Measurements from ENCODE around the gene ZNF787. TPM values are rescaled to one million over a fixed set of nuclear protein-coding genes. Genes with fewer than 3 reads are reported as not detected.

The ZNF787 gene
- total and polyA plus RNA-seq, 2 of the 13 experiments (the other 11 are each of a cell fraction or from before 2014, with no cell fraction given), result 15.1 to 42.8 TPM

DNA sequence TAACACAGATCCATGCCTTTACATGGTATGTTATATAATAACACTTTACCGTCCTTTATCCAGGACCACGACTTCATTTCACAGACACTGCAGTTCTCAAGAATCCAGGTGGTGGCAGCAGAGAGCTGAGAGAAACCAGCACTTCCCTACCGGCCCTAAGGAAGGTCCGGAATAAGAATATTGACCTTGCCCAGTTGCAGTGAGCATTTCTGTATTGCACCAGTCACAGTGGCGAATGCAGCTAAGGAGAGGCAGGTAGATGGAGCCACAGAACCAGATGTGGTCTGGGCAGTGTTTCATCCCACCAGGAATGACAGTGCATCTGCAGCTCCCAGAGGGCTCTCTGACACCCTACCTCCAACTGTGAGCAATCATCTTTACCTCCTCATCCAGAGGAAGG lies 44.6 kb downstream of the ZNF787 start (continued):
- TF ChIP-seq, protein P1, sequence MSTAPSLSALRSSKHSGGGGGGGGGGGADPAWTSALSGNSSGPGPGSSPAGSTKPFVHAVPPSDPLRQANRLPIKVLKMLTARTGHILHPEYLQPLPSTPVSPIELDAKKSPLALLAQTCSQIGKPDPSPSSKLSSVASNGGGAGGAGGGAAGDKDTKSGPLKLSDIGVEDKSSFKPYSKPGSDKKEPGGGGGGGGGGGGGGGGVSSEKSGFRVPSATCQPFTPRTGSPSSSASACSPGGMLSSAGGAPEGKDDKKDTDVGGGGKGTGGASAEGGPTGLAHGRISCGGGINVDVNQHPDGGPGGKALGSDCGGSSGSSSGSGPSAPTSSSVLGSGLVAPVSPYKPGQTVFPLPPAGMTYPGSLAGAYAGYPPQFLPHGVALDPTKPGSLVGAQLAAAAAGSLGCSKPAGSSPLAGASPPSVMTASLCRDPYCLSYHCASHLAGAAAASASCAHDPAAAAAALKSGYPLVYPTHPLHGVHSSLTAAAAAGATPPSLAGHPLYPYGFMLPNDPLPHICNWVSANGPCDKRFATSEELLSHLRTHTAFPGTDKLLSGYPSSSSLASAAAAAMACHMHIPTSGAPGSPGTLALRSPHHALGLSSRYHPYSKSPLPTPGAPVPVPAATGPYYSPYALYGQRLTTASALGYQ (CRISPR knock-in tag; IDR thresholded peaks at IDR 0.05), result no peak
- TF ChIP-seq DNMT1 (CRISPR knock-in tag; IDR thresholded peaks at IDR 0.05) (no peak), ZNF547 (CRISPR knock-in tag; IDR thresholded peaks at IDR 0.05) (no peak), SP140L (CRISPR knock-in tag; IDR thresholded peaks at IDR 0.05; ENCODE audit: borderline replicate concordance) (no peak), BORCS8-MEF2B (CRISPR knock-in tag; IDR thresholded peaks at IDR 0.05) (no peak), HMG20B (CRISPR knock-in tag; conservative IDR thresholded peaks at IDR 0.05) (no peak), AHR (CRISPR knock-in tag; IDR thresholded peaks at IDR 0.05) (no peak), STAG1 (CRISPR knock-in tag; IDR thresholded peaks at IDR 0.05) (peak; percentile 91), ELF4 (CRISPR knock-in tag; IDR thresholded peaks at IDR 0.05; ENCODE audit: borderline replicate concordance) (no peak), ZNF615 (CRISPR knock-in tag; IDR thresholded peaks at IDR 0.05; ENCODE audit: borderline replicate concordance) (no peak), RAD21 (CRISPR knock-in tag; IDR thresholded peaks at IDR 0.05) (peak; percentile 63), ZNF552 (CRISPR knock-in tag; IDR thresholded peaks at IDR 0.05; ENCODE audit: borderline replicate concordance) (no peak), NR2C2 (CRISPR knock-in tag; IDR thresholded peaks at IDR 0.05; ENCODE audit: borderline replicate concordance) (peak; percentile 30; the same call in 1 of the 2 replicates), RBM22 (optimal IDR thresholded peaks at IDR 0.05; ENCODE audit: low read length) (no peak)
- TF ChIP-seq, protein P2, sequence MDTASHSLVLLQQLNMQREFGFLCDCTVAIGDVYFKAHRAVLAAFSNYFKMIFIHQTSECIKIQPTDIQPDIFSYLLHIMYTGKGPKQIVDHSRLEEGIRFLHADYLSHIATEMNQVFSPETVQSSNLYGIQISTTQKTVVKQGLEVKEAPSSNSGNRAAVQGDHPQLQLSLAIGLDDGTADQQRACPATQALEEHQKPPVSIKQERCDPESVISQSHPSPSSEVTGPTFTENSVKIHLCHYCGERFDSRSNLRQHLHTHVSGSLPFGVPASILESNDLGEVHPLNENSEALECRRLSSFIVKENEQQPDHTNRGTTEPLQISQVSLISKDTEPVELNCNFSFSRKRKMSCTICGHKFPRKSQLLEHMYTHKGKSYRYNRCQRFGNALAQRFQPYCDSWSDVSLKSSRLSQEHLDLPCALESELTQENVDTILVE (CRISPR knock-in tag; IDR thresholded peaks at IDR 0.05), result no peak
- TF ChIP-seq, protein P3, sequence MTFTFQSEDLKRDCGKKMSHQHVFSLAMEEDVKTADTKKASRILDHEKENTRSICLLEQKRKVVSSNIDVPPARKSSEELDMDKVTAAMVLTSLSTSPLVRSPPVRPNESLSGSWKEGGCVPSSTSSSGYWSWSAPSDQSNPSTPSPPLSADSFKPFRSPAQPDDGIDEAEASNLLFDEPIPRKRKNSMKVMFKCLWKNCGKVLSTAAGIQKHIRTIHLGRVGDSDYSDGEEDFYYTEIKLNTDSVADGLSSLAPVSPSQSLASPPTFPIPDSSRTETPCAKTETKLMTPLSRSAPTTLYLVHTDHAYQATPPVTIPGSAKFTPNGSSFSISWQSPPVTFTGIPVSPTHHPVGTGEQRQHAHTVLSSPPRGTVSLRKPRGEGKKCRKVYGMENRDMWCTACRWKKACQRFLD (CRISPR knock-in tag; IDR thresholded peaks at IDR 0.05; ENCODE audit: borderline replicate concordance), result no peak
- TF ChIP-seq, protein P4, sequence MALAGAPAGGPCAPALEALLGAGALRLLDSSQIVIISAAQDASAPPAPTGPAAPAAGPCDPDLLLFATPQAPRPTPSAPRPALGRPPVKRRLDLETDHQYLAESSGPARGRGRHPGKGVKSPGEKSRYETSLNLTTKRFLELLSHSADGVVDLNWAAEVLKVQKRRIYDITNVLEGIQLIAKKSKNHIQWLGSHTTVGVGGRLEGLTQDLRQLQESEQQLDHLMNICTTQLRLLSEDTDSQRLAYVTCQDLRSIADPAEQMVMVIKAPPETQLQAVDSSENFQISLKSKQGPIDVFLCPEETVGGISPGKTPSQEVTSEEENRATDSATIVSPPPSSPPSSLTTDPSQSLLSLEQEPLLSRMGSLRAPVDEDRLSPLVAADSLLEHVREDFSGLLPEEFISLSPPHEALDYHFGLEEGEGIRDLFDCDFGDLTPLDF (CRISPR knock-in tag; IDR thresholded peaks at IDR 0.05), result no peak
- TF ChIP-seq, protein P5, sequence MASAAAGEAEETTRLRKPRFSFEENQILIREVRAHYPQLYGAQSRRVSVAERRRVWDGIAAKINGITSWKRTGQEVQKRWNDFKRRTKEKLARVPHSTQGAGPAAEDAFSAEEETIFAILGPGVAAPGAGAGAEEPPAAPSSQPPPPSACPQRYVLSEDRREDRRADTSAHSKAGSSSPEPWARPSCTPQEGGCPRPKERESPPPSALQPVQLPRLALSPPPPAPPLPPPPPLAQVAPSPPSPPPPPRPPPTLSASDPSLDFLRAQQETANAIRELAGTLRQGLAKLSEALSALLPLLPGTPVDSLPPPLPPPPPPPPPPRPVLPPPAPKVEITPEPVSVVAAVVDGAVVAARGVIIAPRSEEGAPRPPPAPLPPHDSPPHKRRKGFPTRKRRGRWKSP (CRISPR knock-in tag; IDR thresholded peaks at IDR 0.05), result no peak
- TF ChIP-seq, protein P6, sequence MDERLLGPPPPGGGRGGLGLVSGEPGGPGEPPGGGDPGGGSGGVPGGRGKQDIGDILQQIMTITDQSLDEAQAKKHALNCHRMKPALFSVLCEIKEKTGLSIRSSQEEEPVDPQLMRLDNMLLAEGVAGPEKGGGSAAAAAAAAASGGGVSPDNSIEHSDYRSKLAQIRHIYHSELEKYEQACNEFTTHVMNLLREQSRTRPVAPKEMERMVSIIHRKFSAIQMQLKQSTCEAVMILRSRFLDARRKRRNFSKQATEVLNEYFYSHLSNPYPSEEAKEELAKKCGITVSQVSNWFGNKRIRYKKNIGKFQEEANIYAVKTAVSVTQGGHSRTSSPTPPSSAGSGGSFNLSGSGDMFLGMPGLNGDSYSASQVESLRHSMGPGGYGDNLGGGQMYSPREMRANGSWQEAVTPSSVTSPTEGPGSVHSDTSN (CRISPR knock-in tag; IDR thresholded peaks at IDR 0.05), result no peak
- TF ChIP-seq, protein P7, sequence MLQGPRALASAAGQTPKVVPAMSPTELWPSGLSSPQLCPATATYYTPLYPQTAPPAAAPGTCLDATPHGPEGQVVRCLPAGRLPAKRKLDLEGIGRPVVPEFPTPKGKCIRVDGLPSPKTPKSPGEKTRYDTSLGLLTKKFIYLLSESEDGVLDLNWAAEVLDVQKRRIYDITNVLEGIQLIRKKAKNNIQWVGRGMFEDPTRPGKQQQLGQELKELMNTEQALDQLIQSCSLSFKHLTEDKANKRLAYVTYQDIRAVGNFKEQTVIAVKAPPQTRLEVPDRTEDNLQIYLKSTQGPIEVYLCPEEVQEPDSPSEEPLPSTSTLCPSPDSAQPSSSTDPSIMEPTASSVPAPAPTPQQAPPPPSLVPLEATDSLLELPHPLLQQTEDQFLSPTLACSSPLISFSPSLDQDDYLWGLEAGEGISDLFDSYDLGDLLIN (CRISPR knock-in tag; IDR thresholded peaks at IDR 0.05; ENCODE audit: borderline replicate concordance), result no peak
- TF ChIP-seq, protein P8, sequence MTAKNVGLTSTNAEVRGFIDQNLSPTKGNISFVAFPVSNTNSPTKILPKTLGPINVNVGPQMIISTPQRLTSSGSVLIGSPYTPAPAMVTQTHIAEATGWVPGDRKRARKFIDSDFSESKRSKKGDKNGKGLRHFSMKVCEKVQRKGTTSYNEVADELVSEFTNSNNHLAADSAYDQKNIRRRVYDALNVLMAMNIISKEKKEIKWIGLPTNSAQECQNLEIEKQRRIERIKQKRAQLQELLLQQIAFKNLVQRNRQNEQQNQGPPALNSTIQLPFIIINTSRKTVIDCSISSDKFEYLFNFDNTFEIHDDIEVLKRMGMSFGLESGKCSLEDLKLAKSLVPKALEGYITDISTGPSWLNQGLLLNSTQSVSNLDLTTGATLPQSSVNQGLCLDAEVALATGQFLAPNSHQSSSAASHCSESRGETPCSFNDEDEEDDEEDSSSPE (CRISPR knock-in tag; IDR thresholded peaks at IDR 0.05), result no peak

Measured in HepG2 (cell line).